IMR-90 (cell line): ENCODE measurements around the gene DALRD3. TPM values are rescaled to one million over a fixed set of nuclear protein-coding genes. Genes with fewer than 3 reads are reported as not detected.

Source experiments
- ATAC-seq: fragments of 200-7000 bp; cut with Tn5 transposase; 2 replicates; pipeline ENCODE4 v1.9.1; 2020; ENCODE audit warnings: low read depth, mild to moderate bottlenecking, moderate library complexity
- BruUV-seq: library from RNA; stranded (reverse); fragments of 400-500 nt; replicated peaks from 2 replicates; lab custom pipeline; 2021; lab: Mats Ljungman, UMichigan
- CTCF ChIA-PET: fragments of 300-600 bp; formaldehyde crosslinking; extraction: SDS; loops from one replicate; lab custom pipeline; 2021; ENCODE audit warnings: antibody characterized with exemption; lab: Yijun Ruan, JAX
- POLR2A ChIA-PET: fragments of 300-600 bp; sonication (Branson Sonifier 250); formaldehyde crosslinking; loops from one replicate; lab custom pipeline; 2022; ENCODE audit warnings: antibody characterized with exemption; ENCODE audit not compliant: unreplicated experiment; lab: Charles Lee
- DNase-seq: peaks from one replicate; pipeline ENCODE4 v3.0.0; 2013
- H2AFZ ChIP-seq: replicated peaks from 2 replicates; pipeline ENCODE3; 2013; ENCODE audit warnings: low read length, mild to moderate bottlenecking; ENCODE audit not compliant: poor library complexity
- H2AK5ac ChIP-seq: 2 replicates; pipeline ENCODE4 v1.6.1; 2013; ENCODE audit warnings: low read depth, low read length, inconsistent platforms
- H2AK9ac ChIP-seq: replicated peaks from 2 replicates; pipeline ENCODE3; 2013; ENCODE audit warnings: mild to moderate bottlenecking, low read depth, low read length, moderate library complexity; ENCODE audit not compliant: poor library complexity
- H2BK120ac ChIP-seq: 2 replicates; pipeline ENCODE4 v1.6.1; 2013; ENCODE audit warnings: low read depth, low read length, inconsistent platforms
- H2BK15ac ChIP-seq: 3 replicates; pipeline ENCODE4 v1.6.1; 2013; ENCODE audit warnings: low read depth, low read length, inconsistent platforms
- H2BK20ac ChIP-seq: 2 replicates; pipeline ENCODE4 v1.6.1; 2013; ENCODE audit warnings: low read depth, mild to moderate bottlenecking, inconsistent platforms, low read length, moderate library complexity
- H2BK5ac ChIP-seq: 2 replicates; pipeline ENCODE4 v1.6.1; 2013; ENCODE audit warnings: mild to moderate bottlenecking, low read depth, low read length, inconsistent platforms; ENCODE audit not compliant: poor library complexity, severe bottlenecking
- H3K14ac ChIP-seq: replicated peaks from 2 replicates; pipeline ENCODE4 v1.6.1; 2013; ENCODE audit warnings: low read depth, low read length, inconsistent platforms
- H3K18ac ChIP-seq: 2 replicates; pipeline ENCODE4 v1.6.1; 2013; ENCODE audit warnings: low read depth, low read length, control low read depth
- H3K23ac ChIP-seq: 2 replicates; pipeline ENCODE4 v1.6.1; 2013; ENCODE audit warnings: low read depth, low read length, inconsistent platforms
- H3K27ac ChIP-seq: 2 replicates; pipeline ENCODE4 v1.5.1; 2013; ENCODE audit warnings: mild to moderate bottlenecking, control low read depth, low read length; ENCODE audit not compliant: insufficient read depth
- H3K27me3 ChIP-seq: 2 replicates; pipeline ENCODE4 v1.6.1; 2013; ENCODE audit warnings: low read length; ENCODE audit not compliant: control insufficient read depth, insufficient read depth
- H3K36me3 ChIP-seq: 2 replicates; pipeline ENCODE4 v1.6.1; 2013; ENCODE audit warnings: low read length, mixed read lengths; ENCODE audit not compliant: control insufficient read depth, insufficient read depth
- H3K4ac ChIP-seq: 2 replicates; pipeline ENCODE4 v1.6.1; 2013; ENCODE audit warnings: low read depth, low read length, inconsistent platforms
- H3K4me1 ChIP-seq: 2 replicates; pipeline ENCODE4 v1.6.1; 2013; ENCODE audit warnings: low read length, mixed read lengths; ENCODE audit not compliant: control insufficient read depth, insufficient read depth
- H3K4me2 ChIP-seq: 2 replicates; pipeline ENCODE4 v1.6.1; 2013; ENCODE audit warnings: low read depth, mild to moderate bottlenecking, control low read depth, low read length, moderate library complexity
- H3K4me3 ChIP-seq: 2 replicates; pipeline ENCODE4 v1.5.1; 2013; ENCODE audit warnings: low read depth, mild to moderate bottlenecking, control low read depth, low read length, moderate library complexity; ENCODE audit not compliant: insufficient read depth
- H3K56ac ChIP-seq: 2 replicates; pipeline ENCODE4 v1.6.1; 2013; ENCODE audit warnings: low read length, inconsistent platforms; ENCODE audit not compliant: insufficient read depth; ENCODE audit errors: extremely low read depth
- H3K79me1 ChIP-seq, 2 experiments: 2 replicates each; pipeline ENCODE4 v1.6.1; 2013; ENCODE audit warnings: low read length in 2 of 2, inconsistent platforms in 1 of 2, low read depth in 1 of 2
- H3K9ac ChIP-seq: 2 replicates; pipeline ENCODE4 v1.6.1; 2013; ENCODE audit warnings: low read depth, low read length, control low read depth
- H3K9me1 ChIP-seq: 2 replicates; pipeline ENCODE4 v1.6.1; 2013; ENCODE audit warnings: low read length, inconsistent platforms; ENCODE audit not compliant: insufficient read depth
- H3K9me3 ChIP-seq: 2 replicates; pipeline ENCODE4 v1.6.1; 2013; ENCODE audit warnings: low read length; ENCODE audit not compliant: control insufficient read depth, insufficient read depth
- H4K20me1 ChIP-seq: 2 replicates; pipeline ENCODE4 v1.6.1; 2013; ENCODE audit warnings: low read length, inconsistent platforms; ENCODE audit not compliant: insufficient read depth
- H4K5ac ChIP-seq: 2 replicates; pipeline ENCODE4 v1.6.1; 2013; ENCODE audit warnings: mild to moderate bottlenecking, low read depth, low read length, control low read depth
- H4K8ac ChIP-seq, 2 experiments: 2 replicates each; pipeline ENCODE4 v1.6.1; 2013; ENCODE audit warnings: low read depth in 2 of 2, low read length in 2 of 2, control low read depth in 1 of 2, inconsistent platforms in 1 of 2
- H4K91ac ChIP-seq: 2 replicates; pipeline ENCODE4 v1.6.1; 2013; ENCODE audit warnings: low read depth, low read length, inconsistent platforms; ENCODE audit not compliant: insufficient read depth
- BHLHE40 ChIP-seq: fragments of 150-350 bp; IDR thresholded peaks from 2 replicates; pipeline ENCODE4 v1.6.1; 2016; ENCODE audit warnings: mild to moderate bottlenecking, low read depth, low read length
- CEBPB ChIP-seq: IDR thresholded peaks from 2 replicates; pipeline ENCODE4 v1.6.1; 2012; ENCODE audit warnings: low read depth, low read length, improper control_type of control experiment
- CHD1 ChIP-seq: IDR thresholded peaks from 2 replicates; pipeline ENCODE4 v1.6.1; 2012; ENCODE audit warnings: low read depth, low read length, improper control_type of control experiment
- FOS ChIP-seq: fragments of 150-350 bp; IDR thresholded peaks from 2 replicates; pipeline ENCODE4 v1.6.1; 2016; ENCODE audit warnings: low read depth, low read length
- MAFK ChIP-seq: IDR thresholded peaks from 2 replicates; pipeline ENCODE4 v1.6.1; 2012; ENCODE audit warnings: low read depth, low read length, improper control_type of control experiment
- MAZ ChIP-seq: IDR thresholded peaks from 2 replicates; pipeline ENCODE4 v1.6.1; 2012; ENCODE audit warnings: low read depth, mild to moderate bottlenecking, low read length, improper control_type of control experiment, moderate library complexity, borderline replicate concordance
- MXI1 ChIP-seq: IDR thresholded peaks from 2 replicates; pipeline ENCODE4 v1.6.1; 2012; ENCODE audit warnings: low read depth, mild to moderate bottlenecking, low read length, moderate library complexity, borderline replicate concordance
- NFE2L2 ChIP-seq: fragments of 150-350 bp; IDR thresholded peaks from 2 replicates; pipeline ENCODE4 v1.6.1; 2016; ENCODE audit warnings: low read depth, mild to moderate bottlenecking, low read length
- POLR2A ChIP-seq: IDR thresholded peaks from 2 replicates; pipeline ENCODE4 v1.6.1; 2012; ENCODE audit warnings: mild to moderate bottlenecking, low read depth, low read length
- RAD21 ChIP-seq: IDR thresholded peaks from 2 replicates; pipeline ENCODE4 v1.6.1; 2012; ENCODE audit warnings: low read length, improper control_type of control experiment
- RCOR1 ChIP-seq: IDR thresholded peaks from 2 replicates; pipeline ENCODE4 v1.6.1; 2012; ENCODE audit warnings: mild to moderate bottlenecking, low read length, improper control_type of control experiment; ENCODE audit not compliant: insufficient replicate concordance
- RFX5 ChIP-seq: IDR thresholded peaks from 2 replicates; pipeline ENCODE4 v1.8.0; 2012; ENCODE audit warnings: low read depth, mild to moderate bottlenecking, low read length, moderate library complexity
- SMC3 ChIP-seq: fragments of 150-350 bp; IDR thresholded peaks from 2 replicates; pipeline ENCODE4 v1.6.1; 2016; ENCODE audit warnings: low read depth, mild to moderate bottlenecking, antibody characterized with exemption, low read length, moderate library complexity
- WGBS, 2 experiments: methylation state at CpG; one replicate each; pipeline versions ENCODE4 v1.1.5 to v1.1.7; 2013; ENCODE audit warnings: missing lambda C conversion rate in 2 of 2; ENCODE audit not compliant: insufficient read length in 1 of 2; ENCODE audit errors: extremely low coverage in 2 of 2; 5-methylcytosine and 5-hydroxymethylcytosine counted together
- dilution Hi-C: fragments of 300-500 bp; cut with HindIII; formaldehyde crosslinking; loops from one replicate; pipeline ENCODE4 v1.14.3; 2018; ENCODE audit warnings: low sequenced_read_pairs; ENCODE audit not compliant: unreplicated experiment
- in situ Hi-C: fragments of 300-500 bp; cut with MboI; formaldehyde crosslinking; loops from 3 replicates; pipeline ENCODE4 v1.14.3; 2019; ENCODE audit warnings: low sequenced_read_pairs, inconsistent platforms, mixed read lengths
- intact Hi-C: fragments of 100-400 bp; cut with micrococcal nuclease; formaldehyde crosslinking; loops from 2 replicates; pipeline ENCODE4 v1.10.0; 2022
- polyA plus RNA-seq, 3 experiments: library from polyadenylated mRNA; depleted of rRNA; stranded (reverse); fragments of >200 nt; gene quantifications; 2 replicates each; pipeline ENCODE4 v1.2.3, GENCODE V29; 2012; ENCODE audit warnings: low replicate concordance in 1 of 3
- total RNA-seq: library from RNA; depleted of rRNA; stranded (reverse); fragments of >200 nt; gene quantifications from 2 replicates; pipeline ENCODE4 v1.2.3, GENCODE V29; 2012
- TF ChIP-seq, protein P1 (sequence below): fragments of 150-350 bp; IDR thresholded peaks from 2 replicates; pipeline ENCODE4 v1.6.1; 2016; ENCODE audit warnings: low read depth, mild to moderate bottlenecking, low read length, moderate library complexity, borderline replicate concordance
- TF ChIP-seq, protein P2 (sequence below): fragments of 150-350 bp; IDR thresholded peaks from 2 replicates; pipeline ENCODE4 v1.6.1; 2017; ENCODE audit warnings: mild to moderate bottlenecking, antibody characterized with exemption, low read length, low read depth
- TF ChIP-seq, protein P3 (sequence below): conservative IDR thresholded peaks from 2 replicates; pipeline ENCODE4 v1.5.1; 2012; ENCODE audit warnings: mild to moderate bottlenecking, low read depth, low read length, improper control_type of control experiment

DALRD3 gene
- total and polyA plus RNA-seq, 2 of the 4 experiments (the other 2 are of a cell fraction): 27.8 to 42.2 TPM

DNA sequence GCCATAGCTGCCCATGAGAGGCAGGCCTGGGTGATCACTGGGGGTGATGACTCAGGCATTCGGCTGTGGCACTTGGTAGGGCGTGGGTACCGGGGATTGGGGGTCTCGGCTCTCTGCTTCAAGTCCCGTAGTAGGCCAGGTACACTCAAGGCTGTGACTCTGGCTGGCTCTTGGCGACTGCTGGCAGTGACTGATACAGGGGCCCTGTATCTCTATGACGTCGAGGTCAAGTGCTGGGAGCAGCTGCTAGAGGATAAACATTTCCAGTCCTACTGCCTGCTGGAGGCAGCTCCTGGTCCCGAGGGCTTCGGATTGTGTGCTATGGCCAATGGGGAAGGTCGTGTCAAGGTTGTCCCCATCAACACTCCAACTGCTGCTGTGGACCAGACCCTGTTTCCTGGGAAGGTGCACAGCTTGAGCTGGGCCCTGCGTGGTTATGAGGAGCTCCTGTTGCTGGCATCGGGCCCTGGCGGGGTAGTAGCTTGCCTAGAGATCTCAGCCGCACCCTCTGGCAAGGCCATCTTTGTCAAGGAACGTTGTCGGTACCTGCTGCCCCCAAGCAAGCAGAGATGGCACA, 5.9 kb downstream of the DALRD3 start:
- no peaks in the 10 kb centered on the region for H3K27me3 ChIP-seq
- H3K9me3 ChIP-seq: no peaks in the 10 kb centered on the region
- no peak overlapping the region for H4K91ac ChIP-seq
- no peak overlapping the region for H2AK5ac ChIP-seq
- H3K79me1 ChIP-seq: peaks cover 8 to 81% of the 10 kb centered on the region in 2 experiments; a peak in 3 of 4 replicates
- peaks cover 17% of the 10 kb centered on the region for H3K9me1 ChIP-seq
- ChIA-PET CTCF (interaction anchor here (0.5 kb wide), 1 partner anchor 232 kb away, joined by 4 read pairs; no protein-coding TSS in a partner anchor), POLR2A (interaction anchor here (0.6 kb wide), 1 partner anchor 20 kb away, joined by 3 read pairs; no protein-coding TSS in a partner anchor)
- no TSS peak for BruUV-seq
- no peak overlapping the region for H2BK5ac ChIP-seq
- no peak overlapping the region for H3K4me3 ChIP-seq
- H4K20me1 ChIP-seq: peaks cover 58% of the 10 kb centered on the region
- peaks cover 53% of the 10 kb centered on the region for H3K36me3 ChIP-seq
- no peak overlapping the region for H3K4me2 ChIP-seq
- H3K4me1 ChIP-seq: peaks cover 13% of the 10 kb centered on the region
- H3K56ac ChIP-seq: no peak overlapping the region
- H3K14ac ChIP-seq: no peak overlapping the region
- H3K4ac ChIP-seq: no peak overlapping the region
- intact Hi-C loops (no loop called here), dilution Hi-C loops (no loop called here), in situ Hi-C loops (no loop called here)
- no peak overlapping the region for H2AFZ ChIP-seq
- 94% methylated on average over 3 of the region's 17 CpGs; no CpG with 5 or more reads in 1 of the 2 experiments for WGBS, 2 experiments
- H3K27ac ChIP-seq: no peak overlapping the region
- H3K23ac ChIP-seq: no peak overlapping the region
- no peak for ATAC-seq
- H3K18ac ChIP-seq: no peak overlapping the region
- H4K8ac ChIP-seq: no peak overlapping the region
- no peak overlapping the region for H2BK20ac ChIP-seq
- H2BK15ac ChIP-seq: no peak overlapping the region
- DNase-seq: no peak
- H3K9ac ChIP-seq: no peak overlapping the region
- H2BK120ac ChIP-seq: no peak overlapping the region
- H2AK9ac ChIP-seq: no peak overlapping the region
- TF ChIP-seq MAFK (no peak), CHD1 (no peak), SMC3 (no peak), NFE2L2 (no peak), RFX5 (no peak), BHLHE40 (no peak), MXI1 (no peak), POLR2A (no peak), MAZ (no peak), CEBPB (no peak), RAD21 (no peak), RCOR1 (no peak), FOS (no peak)
- TF ChIP-seq, protein P1, sequence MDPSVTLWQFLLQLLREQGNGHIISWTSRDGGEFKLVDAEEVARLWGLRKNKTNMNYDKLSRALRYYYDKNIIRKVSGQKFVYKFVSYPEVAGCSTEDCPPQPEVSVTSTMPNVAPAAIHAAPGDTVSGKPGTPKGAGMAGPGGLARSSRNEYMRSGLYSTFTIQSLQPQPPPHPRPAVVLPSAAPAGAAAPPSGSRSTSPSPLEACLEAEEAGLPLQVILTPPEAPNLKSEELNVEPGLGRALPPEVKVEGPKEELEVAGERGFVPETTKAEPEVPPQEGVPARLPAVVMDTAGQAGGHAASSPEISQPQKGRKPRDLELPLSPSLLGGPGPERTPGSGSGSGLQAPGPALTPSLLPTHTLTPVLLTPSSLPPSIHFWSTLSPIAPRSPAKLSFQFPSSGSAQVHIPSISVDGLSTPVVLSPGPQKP: no peak
- TF ChIP-seq, protein P2, sequence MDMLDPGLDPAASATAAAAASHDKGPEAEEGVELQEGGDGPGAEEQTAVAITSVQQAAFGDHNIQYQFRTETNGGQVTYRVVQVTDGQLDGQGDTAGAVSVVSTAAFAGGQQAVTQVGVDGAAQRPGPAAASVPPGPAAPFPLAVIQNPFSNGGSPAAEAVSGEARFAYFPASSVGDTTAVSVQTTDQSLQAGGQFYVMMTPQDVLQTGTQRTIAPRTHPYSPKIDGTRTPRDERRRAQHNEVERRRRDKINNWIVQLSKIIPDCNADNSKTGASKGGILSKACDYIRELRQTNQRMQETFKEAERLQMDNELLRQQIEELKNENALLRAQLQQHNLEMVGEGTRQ: no peak
- TF ChIP-seq, protein P3, sequence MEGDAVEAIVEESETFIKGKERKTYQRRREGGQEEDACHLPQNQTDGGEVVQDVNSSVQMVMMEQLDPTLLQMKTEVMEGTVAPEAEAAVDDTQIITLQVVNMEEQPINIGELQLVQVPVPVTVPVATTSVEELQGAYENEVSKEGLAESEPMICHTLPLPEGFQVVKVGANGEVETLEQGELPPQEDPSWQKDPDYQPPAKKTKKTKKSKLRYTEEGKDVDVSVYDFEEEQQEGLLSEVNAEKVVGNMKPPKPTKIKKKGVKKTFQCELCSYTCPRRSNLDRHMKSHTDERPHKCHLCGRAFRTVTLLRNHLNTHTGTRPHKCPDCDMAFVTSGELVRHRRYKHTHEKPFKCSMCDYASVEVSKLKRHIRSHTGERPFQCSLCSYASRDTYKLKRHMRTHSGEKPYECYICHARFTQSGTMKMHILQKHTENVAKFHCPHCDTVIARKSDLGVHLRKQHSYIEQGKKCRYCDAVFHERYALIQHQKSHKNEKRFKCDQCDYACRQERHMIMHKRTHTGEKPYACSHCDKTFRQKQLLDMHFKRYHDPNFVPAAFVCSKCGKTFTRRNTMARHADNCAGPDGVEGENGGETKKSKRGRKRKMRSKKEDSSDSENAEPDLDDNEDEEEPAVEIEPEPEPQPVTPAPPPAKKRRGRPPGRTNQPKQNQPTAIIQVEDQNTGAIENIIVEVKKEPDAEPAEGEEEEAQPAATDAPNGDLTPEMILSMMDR: no peak
- H4K5ac ChIP-seq: no peak overlapping the region
